HK-2 (cell line): ENCODE results near the gene UBE2L3.
"Not testable (repeated sequence)": the region's sequence is repeated elsewhere in the genome, so short reads cannot be mapped to it uniquely, and the experiment has no call there.

Source experiments
- DNase-seq: peaks from one replicate; pipeline ENCODE4 v3.0.0-alpha.2; 2018; ENCODE audit not compliant: unreplicated experiment

Gene UBE2L3

DNA sequence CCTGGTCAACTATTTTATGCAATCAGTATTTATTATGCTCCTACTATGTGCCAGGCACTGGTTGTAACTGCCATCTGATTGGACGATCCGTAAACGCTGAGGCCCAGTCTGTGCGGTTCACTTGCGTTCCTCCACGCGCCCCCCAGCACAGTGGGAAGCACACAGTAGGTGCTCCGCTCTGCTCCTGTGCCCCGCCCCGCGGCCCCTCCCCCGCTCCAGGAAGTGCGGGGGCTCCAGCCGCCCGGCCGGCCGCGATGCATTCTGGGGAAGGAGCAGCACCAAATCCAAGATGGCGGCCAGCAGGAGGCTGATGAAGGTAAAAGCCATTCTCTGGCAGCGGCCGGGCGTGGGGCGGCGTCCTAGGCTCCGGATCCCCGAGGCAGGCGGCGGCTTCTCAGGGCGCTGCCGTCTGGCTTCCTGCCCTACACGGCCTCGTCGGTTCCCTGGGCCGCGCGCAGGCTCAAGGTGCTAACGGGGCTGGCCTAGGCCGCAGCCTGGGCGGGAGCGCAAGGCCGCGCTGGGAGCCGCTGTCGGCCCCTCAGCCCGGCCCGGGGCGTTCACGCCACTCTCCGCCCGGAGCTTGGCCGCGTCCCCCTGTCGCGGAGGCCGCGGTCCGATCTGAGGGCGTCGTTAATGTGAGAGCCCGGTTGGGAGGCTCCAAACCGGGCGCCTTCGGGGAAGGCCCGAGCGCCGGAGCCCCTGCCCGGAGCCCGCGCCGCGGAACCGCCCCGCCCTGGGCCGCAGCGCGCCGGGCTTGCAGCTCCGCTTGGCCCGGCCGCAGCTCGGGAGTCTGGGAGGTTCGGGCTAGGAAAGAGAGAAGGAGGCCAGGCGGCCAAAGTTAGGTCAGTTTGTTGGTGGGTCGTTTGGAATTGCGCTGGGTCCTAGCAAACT, at the start of gene UBE2L3:
Gene UBE2L3, plus strand, starts transcription at position 259 of the 891 bp plus-strand sequence. Its CDS starts 31 bp downstream, at position 290.
- peak; percentile 78 for DNase-seq

DNA sequence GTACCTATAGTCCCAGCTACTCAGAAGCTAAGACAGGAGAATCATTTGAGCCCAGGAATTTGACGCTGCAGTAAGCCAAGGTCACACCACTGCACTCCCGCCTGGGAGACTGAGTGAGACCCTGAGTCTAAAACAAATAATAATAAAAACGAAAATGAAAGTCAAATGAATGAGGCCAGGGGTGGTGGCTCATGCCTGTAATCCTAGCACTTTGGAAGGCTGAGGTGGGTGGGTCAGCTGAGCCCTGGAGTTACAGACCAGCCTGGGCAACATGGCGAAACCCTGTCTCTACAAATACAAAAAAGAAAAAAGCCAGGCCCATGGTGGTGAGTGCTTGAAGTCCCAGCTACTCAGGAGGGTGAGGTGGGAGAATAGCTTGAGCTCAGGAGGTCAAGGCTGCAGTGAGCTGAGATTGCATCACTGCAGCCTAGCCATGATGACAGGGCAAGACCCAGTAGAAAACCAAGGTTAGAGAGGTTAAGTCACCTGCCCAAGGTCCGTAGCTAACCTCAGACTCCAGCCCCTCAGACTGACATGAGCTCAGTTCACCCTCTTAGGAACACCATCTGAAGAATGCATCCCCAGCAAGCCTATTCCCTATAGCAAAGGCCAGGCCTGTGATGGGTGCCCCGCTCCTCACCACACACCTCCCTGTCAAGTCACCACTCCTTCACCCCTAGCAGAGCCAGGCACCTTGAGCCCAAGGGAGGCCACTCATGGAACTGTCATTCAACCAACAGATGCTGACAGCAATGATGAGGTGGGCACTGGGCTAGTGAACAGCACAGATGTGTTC, 40.6 kb upstream of the UBE2L3 start:
- not testable (repeated sequence) for DNase-seq

- not testable (repeated sequence) for DNase-seq
Observed at GRCh38 chr22:21531525-21531924, 36.0 kb upstream of the UBE2L3 start.

- DNase-seq, result not testable (repeated sequence)
Observed at GRCh38 chr22:21532863-21533648, 34.5 kb upstream of the UBE2L3 start.

DNA sequence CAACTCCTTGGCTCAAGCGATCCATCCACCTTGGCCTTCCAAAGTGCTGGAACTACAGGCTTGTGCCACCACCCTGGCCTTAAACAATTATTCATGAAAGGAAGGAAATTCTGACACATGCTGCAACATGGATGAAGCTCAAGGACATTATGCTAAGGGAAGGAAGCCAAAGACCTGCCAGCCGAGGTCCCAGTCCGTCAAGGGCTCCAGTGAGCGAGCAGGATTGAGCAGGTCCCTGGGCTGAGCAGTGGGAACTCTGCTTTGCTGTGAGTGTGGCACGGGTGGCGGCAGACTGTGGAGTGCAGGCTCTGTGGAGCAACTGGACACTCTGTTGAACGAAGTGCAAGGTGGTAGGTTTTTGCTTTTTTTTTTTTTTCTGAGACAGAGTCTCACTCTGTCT, 27.7 kb upstream of the UBE2L3 start:
- not testable (repeated sequence) for DNase-seq

DNA sequence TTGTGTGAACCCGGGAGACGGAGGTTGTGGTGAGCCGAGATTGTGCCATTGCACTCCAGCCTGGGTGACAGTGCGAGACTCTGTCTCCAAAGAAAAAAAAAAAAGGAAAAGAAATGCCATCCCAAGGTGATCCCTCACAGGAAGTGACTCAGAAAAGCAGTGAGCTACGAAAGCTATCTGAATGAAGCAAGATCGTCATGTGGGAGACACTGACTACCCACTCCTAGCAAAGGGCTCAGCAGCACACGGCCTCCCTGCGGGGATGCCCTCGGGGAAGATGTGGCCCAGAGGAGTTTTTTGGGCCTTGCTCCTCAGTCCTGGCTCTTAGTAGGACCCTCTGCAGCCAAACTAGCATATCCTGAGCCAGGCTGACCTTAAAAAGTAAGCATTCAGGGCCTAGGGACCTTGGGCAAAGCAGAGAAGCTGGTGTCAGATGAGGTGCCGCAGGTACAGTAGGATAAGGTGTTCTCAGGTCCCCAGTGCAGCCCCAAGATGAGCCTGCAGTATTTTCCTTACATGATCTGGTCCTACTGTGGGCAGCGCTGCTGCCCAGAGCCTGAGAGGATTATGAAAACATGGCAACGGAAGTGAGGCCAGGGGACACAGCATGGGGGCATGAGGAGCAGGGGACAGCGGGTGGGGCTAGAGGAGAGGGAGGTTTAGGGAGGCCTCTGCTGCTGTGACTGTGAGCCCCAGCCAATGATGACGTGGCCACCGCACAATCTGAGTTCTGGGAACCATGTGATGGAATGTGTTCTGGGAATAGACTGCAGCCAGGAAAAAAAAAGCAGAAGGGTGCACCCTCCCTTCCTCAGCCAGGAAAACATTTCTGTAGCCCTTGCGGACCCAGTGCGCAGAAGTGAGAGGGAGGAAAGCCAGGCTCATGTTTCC, 22.8 kb upstream of the UBE2L3 start:
- DNase-seq, result not testable (repeated sequence)

GRCh38 chr22:21549558-21549957, 18.0 kb upstream of the UBE2L3 start:
- not testable (repeated sequence) for DNase-seq

GRCh38 chr22:21550008-21550677, 17.4 kb upstream of the UBE2L3 start:
- DNase-seq, result not testable (repeated sequence)

- DNase-seq, result not testable (repeated sequence)
Observed at GRCh38 chr22:21550678-21551047, 16.9 kb upstream of the UBE2L3 start.

GRCh38 chr22:21551361-21551760, 16.2 kb upstream of the UBE2L3 start, which contains the start of gene RIMBP3C:
TSS of gene RIMBP3C (minus strand) at chr22:21551461. CDS start at chr22:21550976, 485 bp downstream.
- not testable (repeated sequence) for DNase-seq

GRCh38 chr22:21559345-21560125, 8.0 kb upstream of the UBE2L3 start:
- not testable (repeated sequence) for DNase-seq

DNA sequence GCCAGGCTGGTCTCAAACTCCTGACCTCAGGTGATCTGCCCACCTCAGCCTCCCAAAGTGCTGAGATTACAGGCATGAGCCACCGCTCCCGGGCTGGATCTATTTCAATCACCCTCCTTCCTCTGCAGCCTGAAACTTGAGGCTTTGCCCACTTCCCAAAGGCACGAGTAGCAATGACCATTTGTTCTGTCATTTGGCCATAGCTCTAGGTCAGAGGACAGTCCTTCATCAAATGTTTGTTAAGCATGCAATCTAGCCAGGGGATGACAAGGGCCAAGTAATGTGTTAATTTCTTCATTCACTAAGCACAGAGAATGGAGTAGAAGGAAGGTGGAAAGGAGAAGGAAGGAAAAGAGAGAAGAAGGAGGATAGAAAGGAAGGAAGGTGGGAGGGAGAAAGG, 6.9 kb upstream of the UBE2L3 start:
- not testable (repeated sequence) for DNase-seq

- DNase-seq, result no peak
Observed at GRCh38 chr22:21563912-21564311, 3.6 kb upstream of the UBE2L3 start.

- no peak for DNase-seq
Observed at GRCh38 chr22:21564411-21564810, 3.1 kb upstream of the UBE2L3 start.

- DNase-seq, result peak; percentile 27
Observed at GRCh38 chr22:21568347-21569075, 997 bp downstream of the UBE2L3 start.

DNA sequence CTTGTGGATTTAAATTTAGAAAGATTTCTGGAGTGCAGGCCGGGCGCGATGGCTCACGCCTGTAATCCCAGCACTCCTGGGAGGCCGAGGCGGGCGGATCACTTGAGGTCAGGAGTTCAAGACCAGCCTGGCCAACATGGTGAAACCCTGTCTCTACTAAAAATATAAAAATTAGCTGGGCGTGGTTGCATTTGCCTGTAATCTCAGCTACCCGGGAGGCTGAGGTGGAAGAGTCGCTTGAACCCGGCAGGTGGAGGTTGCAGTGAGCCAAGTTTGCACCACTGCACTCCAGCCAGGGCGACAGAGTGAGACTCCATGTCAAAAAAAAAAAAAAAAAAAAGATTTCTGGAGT, 1.5 kb downstream of the UBE2L3 start:
- not testable (repeated sequence) for DNase-seq

DNA sequence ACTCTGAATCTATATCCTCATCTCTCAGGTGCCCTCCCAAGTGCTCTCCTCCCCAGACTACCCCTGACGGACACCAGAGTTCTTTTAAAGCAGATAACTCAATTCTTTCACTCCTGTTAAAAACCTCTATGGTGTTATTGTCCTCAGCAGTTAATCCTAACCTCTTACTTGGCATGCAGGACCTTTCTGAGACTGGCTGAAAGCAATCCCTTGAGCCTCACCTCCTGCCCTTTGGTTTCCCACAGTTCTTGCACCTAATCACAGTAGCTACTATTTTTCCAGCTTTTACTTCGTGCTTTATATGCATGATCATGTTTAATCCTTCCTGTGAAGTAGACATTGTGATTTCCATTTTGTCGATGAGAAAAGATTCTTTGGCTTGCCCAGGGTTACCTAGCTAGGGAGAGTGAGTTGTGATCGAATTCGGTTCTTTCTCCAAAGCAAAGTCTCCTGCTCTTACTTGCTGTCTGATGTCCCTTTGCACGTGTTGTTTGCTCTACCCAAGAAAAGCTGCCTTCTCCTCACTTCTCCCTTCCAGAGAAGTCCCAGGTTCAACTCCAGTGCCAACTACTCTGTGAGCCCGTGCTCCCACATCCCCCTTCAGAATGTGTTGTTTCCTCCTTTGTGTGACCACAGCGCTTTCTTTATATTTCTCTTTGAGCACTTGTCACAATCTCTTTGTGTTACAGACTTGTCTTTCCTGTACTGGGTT, 2.1 kb downstream of the UBE2L3 start:
- DNase-seq, result no peak

DNA sequence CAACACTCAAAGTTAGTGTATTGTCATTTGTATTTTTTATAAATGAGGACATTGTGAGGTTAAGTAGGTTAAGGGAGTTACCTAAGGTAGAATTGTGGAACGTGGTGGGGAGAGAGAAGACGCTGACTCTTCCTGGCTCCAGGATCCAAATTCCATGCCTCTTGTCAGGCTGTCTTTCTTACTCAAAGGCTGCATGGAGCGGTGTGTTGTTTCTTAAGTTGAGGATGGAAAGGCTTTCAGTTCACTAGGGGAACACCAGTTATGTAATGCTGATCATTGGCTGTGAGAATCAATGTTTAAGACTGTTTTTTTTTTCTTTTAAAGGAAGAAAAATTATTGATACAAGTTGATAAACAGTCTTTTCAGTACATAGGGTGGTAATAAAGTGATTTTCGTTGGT, 2.9 kb downstream of the UBE2L3 start:
- DNase-seq, result no peak
